ENCODE measurements around the gene TPR.
A peak's percentile ranks its signal among the peaks of the same experiment; 100 is the strongest.

The TPR gene

DNA sequence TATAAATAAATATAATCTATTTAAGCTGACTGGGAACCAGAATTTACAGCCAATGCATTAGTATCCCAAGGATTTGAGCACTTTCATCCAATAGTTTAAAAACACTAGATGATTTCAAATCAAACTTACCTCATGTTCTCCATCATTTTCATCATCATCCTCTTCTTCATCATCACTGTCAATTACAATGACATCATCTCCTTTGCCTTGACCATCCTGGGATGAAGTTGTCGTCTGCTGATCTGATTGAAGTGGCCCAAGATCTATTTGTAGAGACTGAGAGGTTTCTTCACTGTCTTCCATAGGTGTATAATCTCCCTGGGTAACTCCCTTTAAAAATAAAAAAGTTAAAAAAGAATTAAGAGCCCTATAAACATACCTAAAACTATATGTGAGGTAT lies 47.7 kb downstream of the TPR start:
- DNase-seq (ENCODE audit: low spot score), result no peak

DNA sequence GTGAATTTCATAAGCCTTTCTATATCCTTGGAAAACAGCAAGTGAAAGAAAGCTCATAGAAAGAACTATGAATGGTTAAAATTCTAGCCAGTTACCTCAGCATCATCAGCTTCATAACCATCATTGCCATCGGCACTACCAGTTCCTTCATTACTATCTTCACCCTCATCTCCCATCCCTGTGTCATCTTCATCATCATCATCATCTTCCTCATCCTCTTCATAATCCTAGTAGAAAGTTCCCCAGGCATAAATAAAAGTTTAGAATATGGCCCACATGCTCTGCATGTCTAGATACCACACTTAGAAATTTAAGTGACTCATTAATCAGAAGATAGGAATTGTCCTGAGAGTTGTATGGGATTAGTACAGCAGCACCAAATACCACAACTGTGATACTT lies 49.0 kb downstream of the TPR start:
- DNase-seq (ENCODE audit: low spot score), result no peak

DNA sequence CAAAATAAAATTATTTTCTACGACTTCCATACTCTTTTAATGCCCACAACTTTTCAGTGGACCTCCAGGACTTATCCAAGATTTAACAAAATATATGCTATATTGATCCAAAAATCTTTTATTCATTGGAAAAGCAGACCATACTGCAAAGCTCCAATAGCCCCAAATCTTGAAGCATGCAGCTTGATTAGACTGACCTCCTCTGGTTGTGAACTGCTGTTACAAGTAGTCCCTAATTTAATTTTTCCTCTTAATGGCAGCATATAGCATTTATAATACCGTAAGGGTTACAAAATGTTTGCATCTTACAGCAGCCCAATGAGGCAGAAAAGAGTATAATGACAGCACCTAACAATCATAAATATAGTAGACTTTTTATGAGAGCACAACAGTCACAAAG lies 49.8 kb downstream of the TPR start:
- no peak for DNase-seq (ENCODE audit: low spot score)

GRCh38 chr1:186323865-186324264 lies 51.2 kb downstream of the TPR start:
- DNase-seq (ENCODE audit: low spot score), result no peak

- no peak for DNase-seq (ENCODE audit: low spot score)
These were observed 59.5 kb downstream of the TPR start for GRCh38 chr1:186315570-186315969.

DNA sequence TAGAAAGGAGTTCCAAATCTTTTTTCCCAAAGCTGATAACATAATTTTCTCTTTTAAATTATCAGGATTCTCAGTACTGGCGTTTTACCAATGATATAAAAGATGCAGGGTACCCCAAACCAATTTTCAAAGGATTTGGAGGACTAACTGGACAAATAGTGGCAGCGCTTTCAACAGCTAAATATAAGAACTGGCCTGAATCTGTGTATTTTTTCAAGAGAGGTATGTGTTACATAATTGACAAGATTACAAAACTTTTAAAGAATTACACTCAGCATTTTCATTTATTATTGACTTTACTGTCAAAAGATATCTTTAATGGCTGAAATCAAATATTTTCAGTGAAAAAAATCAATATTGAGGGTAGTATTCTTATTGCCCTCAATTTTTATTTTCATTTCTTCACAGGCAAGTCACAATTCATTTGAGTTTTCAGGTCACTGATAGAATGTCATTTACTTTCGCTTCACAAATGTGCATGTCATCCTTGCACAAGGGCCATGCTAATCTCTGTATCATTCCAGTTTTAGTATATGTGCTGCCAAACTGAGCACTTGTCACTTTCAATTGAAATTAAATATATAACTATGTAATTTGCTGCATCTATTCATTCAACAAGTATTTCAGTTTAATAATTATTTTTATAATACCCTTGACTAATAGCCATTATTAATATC lies 63.5 kb downstream of the TPR start:
- no peak for DNase-seq (ENCODE audit: low spot score)

DNA sequence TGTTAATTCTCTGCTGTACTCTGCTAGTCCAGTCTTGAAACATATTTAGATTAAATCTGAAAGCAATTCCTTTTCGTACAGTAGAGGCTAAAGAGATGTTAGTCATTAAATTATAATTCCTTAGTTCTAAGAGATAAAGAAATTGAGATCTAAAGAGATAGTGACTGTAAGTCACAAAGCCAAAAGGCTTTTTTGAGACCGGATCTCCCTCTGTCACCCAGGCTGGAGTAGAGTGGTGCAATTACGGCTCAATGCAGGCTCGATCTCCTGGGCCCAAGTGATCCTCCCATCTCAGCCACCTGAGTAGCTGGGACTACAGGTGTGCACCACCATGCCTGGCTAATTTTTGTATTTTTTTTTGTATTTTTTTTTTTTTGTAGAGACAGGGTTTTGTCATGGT lies 64.7 kb downstream of the TPR start:
- no peak for DNase-seq (ENCODE audit: low spot score)

- DNase-seq (ENCODE audit: low spot score), result no peak
These were observed 66.6 kb downstream of the TPR start for GRCh38 chr1:186308264-186309060.

DNA sequence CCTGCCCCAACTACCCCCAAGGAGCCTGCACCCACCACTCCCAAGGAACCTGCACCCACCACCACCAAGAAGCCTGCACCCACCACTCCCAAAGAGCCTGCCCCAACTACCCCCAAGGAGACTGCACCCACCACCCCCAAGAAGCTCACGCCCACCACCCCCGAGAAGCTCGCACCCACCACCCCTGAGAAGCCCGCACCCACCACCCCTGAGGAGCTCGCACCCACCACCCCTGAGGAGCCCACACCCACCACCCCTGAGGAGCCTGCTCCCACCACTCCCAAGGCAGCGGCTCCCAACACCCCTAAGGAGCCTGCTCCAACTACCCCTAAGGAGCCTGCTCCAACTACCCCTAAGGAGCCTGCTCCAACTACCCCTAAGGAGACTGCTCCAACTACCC lies 67.6 kb downstream of the TPR start:
- DNase-seq (ENCODE audit: low spot score), result no peak

DNA sequence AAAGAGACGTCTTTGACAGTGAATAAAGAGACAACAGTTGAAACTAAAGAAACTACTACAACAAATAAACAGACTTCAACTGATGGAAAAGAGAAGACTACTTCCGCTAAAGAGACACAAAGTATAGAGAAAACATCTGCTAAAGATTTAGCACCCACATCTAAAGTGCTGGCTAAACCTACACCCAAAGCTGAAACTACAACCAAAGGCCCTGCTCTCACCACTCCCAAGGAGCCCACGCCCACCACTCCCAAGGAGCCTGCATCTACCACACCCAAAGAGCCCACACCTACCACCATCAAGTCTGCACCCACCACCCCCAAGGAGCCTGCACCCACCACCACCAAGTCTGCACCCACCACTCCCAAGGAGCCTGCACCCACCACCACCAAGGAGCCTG lies 68.5 kb downstream of the TPR start:
- DNase-seq (ENCODE audit: low spot score), result no peak

DNA sequence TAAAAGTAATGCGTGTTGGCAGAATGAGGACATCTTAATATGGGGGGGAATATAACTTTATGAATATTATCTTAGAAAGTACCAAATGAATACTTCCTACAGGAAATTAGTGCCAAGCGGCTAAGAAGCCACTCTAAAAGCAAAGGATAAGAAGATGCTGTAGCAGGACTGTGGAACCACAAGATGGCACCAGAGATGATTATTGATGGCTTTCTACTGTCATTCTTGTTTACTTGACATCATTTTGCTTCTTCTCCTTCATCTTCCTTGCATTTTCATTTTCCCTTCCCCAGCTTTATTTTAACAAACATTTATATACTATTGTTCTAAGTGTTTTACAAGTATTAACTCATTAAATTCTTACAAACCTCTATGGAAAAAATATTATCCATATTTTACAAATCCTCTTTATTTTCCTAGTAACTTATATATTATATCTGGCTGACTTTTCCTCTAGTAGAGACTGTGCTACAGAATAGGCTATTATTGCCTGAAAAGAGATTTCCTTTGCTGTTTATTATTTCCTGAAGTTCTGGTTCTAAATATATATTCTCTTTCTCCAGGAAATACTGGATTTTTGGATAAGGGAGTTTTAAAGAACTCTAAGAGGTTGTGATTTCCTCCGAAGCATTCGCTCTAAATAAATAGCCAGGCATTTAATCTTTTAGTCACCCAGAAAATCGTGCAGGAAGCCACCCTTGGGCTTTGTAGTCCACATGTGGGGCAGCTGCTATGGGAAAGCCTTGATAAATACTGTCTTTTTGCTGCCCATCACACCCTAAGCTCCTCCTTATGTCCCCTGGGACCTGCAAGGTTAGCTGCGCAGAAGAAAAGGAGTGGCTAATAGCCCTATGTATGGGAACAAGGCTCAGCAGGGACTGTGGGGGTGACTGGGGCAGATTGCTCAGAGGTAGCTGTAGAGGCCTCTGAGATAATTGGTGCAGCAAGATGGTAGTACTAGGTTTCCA lies 69.8 kb downstream of the TPR start:
- DNase-seq (ENCODE audit: low spot score), result peak; percentile 7

- DNase-seq (ENCODE audit: low spot score), result no peak
These were observed 71.1 kb downstream of the TPR start for GRCh38 chr1:186303911-186304310.

- no peak for DNase-seq (ENCODE audit: low spot score)
These were observed 72.6 kb downstream of the TPR start for GRCh38 chr1:186302381-186302920.

DNA sequence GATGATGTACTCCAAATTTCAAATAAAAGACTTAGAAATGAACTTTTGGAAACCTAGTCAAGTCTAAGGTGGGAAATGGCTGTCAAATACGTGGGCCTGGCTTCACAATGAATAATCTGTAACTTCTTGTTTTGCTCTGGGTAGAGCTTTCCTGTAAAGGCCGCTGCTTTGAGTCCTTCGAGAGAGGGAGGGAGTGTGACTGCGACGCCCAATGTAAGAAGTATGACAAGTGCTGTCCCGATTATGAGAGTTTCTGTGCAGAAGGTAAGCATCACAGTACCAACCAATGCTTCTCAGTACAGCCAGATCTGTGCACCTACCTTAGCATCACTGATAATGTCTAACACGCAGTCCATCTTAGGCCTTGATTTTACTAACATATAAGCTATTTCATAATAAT lies 73.6 kb downstream of the TPR start:
- DNase-seq (ENCODE audit: low spot score), result no peak

DNA sequence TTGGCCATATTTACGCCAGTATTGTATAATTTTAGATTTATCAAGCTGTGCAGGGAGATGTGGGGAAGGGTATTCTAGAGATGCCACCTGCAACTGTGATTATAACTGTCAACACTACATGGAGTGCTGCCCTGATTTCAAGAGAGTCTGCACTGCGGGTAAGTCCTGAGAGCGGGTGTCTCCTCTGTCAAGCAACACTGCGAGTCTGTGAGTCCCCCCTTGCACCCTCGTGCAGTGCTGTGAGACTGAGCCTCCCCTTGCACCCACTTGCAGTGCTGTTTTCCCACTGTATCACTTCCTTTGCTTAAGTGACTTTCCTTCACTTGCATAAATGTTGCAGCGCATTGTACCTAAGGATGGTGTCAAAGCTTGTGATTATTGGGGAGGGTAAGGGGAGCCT lies 75.0 kb downstream of the TPR start:
- DNase-seq (ENCODE audit: low spot score), result no peak

GRCh38 chr1:186299570-186299969 lies 75.5 kb downstream of the TPR start:
- DNase-seq (ENCODE audit: low spot score), result no peak

GRCh38 chr1:186298851-186299250 lies 76.2 kb downstream of the TPR start:
- no peak for DNase-seq (ENCODE audit: low spot score)

GRCh38 chr1:186297439-186298045 lies 77.5 kb downstream of the TPR start:
- DNase-seq (ENCODE audit: low spot score), result no peak

- no peak for DNase-seq (ENCODE audit: low spot score)
These were observed 79.1 kb downstream of the TPR start, which contains the start of gene PRG4 for GRCh38 chr1:186295980-186296379. PRG4 (plus strand) TSS chr1:186296279.

- no peak for DNase-seq (ENCODE audit: low spot score)
These were observed 82.2 kb downstream of the TPR start for GRCh38 chr1:186292875-186293274.

DNA sequence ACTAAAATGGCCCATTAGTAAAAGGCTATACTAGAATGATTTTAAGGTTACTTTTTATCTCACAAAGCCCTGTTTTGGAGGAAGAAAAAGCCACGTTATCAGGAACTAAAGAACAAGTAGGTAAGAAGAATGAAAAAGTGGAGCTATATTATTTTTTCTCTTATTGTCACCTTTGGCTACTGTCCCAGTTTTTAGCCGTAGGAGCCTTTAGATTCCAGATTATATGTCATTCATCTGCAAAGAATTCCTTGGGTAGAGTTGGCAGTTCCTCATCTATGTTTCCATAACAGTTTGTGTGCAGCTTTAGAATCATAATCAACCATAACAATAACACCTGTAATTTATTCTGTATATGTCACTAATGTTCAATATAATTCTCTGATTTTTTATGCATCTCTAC lies 83.8 kb downstream of the TPR start:
- no peak for DNase-seq (ENCODE audit: low spot score)
